Colonic mucosa (tissue), 4 donors: ENCODE measurements around the gene GSTK1. TPM values are rescaled to one million over a fixed set of nuclear protein-coding genes. Genes with fewer than 3 reads are reported as not detected.

Experiments
- DNase-seq: peaks from one replicate; pipeline ENCODE4 v3.0.0-alpha.2; 2020
- H3K27ac ChIP-seq: fragments of 200-600 bp; one replicate; pipeline ENCODE4 v1.8.0; 2021
- H3K27me3 ChIP-seq: fragments of 200-600 bp; one replicate; pipeline ENCODE4 v1.8.0; 2021
- H3K36me3 ChIP-seq: fragments of 200-600 bp; one replicate; pipeline ENCODE4 v1.8.0; 2021
- H3K4me1 ChIP-seq: fragments of 200-600 bp; one replicate; pipeline ENCODE4 v1.8.0; 2021; ENCODE audit warnings: mild to moderate bottlenecking
- H3K4me3 ChIP-seq: fragments of 200-600 bp; one replicate; pipeline ENCODE4 v1.8.0; 2021
- H3K9ac ChIP-seq, 2 donors: one replicate each; pipeline ENCODE4 v1.7.0; 2013; ENCODE audit warnings: control low read depth in 2 of 2, low read depth in 2 of 2, low read length in 2 of 2
- H3K9me3 ChIP-seq: fragments of 200-600 bp; one replicate; pipeline ENCODE4 v1.8.0; 2021
- CTCF ChIP-seq: fragments of 200-600 bp; IDR thresholded peaks from one replicate; pipeline ENCODE4 v1.8.0; 2022; ENCODE audit warnings: antibody characterized with exemption, mild to moderate bottlenecking
- intact Hi-C: fragments of 100-400 bp; cut with DNase I; formaldehyde crosslinking; loops from one replicate; pipeline ENCODE4 v1.14.1; 2022
- total RNA-seq, 2 donors: library from RNA; stranded (reverse); fragmentation: NEBNext Ultra II Directional in 1 of 2; extraction: Animal tissue kit (Norgen Biotek cat#: 25700) in 1 of 2; gene quantifications; one replicate each; pipeline ENCODE4 v1.2.1, GENCODE V29; 2021
- donor health status: healthy.
- donor health status: DM: no; HTN: no; CAD: no.
- donor health status: DM: no; HTN: no; CAD: no.

GSTK1 gene
- total RNA-seq, 2 donors from 2014 or later, result 210 to 272 TPM

- Histone ChIP-seq H3K36me3 (no peaks in the 10 kb centered on the region), H3K9me3 (no peaks in the 10 kb centered on the region), H3K4me3 (no peak overlapping the region), H3K27me3 (no peaks in the 10 kb centered on the region), H3K4me1 (peaks cover 11% of the 10 kb centered on the region), H3K27ac (peak overlapping the region; percentile 64), H3K9ac (peak overlapping the region in 1 of 2 donors; percentile 64)
- no peak for DNase-seq
- intact Hi-C loops, result loop anchor here (5.0 kb wide), 1 partner anchor 173 kb away; no protein-coding TSS in a partner anchor
- no peak for TF ChIP-seq CTCF
Measured at GRCh38 chr7:143244321-143244720, 18.9 kb upstream of the GSTK1 start.

GRCh38 chr7:143245123-143245522 lies 18.1 kb upstream of the GSTK1 start:
- Histone ChIP-seq H3K9ac (no peak overlapping the region), H3K27me3 (no peaks in the 10 kb centered on the region), H3K27ac (peak overlapping the region; percentile 55), H3K36me3 (no peaks in the 10 kb centered on the region), H3K4me3 (no peak overlapping the region), H3K4me1 (peaks cover 11% of the 10 kb centered on the region), H3K9me3 (no peaks in the 10 kb centered on the region)
- no peak for DNase-seq
- intact Hi-C loops, result no loop called here
- no peak for TF ChIP-seq CTCF

DNA sequence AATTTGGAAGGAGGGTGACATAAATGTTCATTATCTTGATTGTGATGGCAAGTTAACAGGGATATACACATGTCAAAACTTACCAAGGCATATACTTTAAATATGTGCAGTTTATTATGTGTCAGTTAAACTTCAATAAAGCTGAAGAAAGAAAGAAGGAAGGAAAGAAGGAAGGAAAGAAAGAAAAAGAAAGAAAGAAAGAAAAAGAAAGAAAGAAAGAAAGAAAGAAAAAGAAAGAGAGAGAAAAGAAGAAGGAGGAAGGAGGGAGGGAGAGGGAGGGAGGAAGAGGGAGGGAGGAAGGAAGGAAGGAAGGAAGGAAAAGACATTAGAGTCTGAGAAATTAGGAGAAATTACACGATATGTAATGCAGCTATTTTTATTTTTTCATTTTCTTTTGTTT lies 15.9 kb upstream of the GSTK1 start:
- DNase-seq, result no peak
- Histone ChIP-seq H3K36me3 (no peaks in the 10 kb centered on the region), H3K4me1 (peaks cover 11% of the 10 kb centered on the region), H3K27ac (no peak overlapping the region), H3K27me3 (no peaks in the 10 kb centered on the region), H3K9ac (no peak overlapping the region), H3K9me3 (no peaks in the 10 kb centered on the region), H3K4me3 (no peak overlapping the region)
- intact Hi-C loops, result no loop called here
- no peak for TF ChIP-seq CTCF

- H3K4me3 ChIP-seq, result no peak overlapping the region
- no peak overlapping the region for H3K27ac ChIP-seq
- H3K36me3 ChIP-seq, result no peaks in the 10 kb centered on the region
- no peaks in the 10 kb centered on the region for H3K9me3 ChIP-seq
- intact Hi-C loops, result no loop called here
- H3K27me3 ChIP-seq, result no peaks in the 10 kb centered on the region
- TF ChIP-seq CTCF, result no peak
- peak; percentile 59 for DNase-seq
- H3K9ac ChIP-seq, result no peak overlapping the region
- peaks cover 11% of the 10 kb centered on the region for H3K4me1 ChIP-seq
Measured at GRCh38 chr7:143248761-143249354, 14.4 kb upstream of the GSTK1 start.

DNA sequence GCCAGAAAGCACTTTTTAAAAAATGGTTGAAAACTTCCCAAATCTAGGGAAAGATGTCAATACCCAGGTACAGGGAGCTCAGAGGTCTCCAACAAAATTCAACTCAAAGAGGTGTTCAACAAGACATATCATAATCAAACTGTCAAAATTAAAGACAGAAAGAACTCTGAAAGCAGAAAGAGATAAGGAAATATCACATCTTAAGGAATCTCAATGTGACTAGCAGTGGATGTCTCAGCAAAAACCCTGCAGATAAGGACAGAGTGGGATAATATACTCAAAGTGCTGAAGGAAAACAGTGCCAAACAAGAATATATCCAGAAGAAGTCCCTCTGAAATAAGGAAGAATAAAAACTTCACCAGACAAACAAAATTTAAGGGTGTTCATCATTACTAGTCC lies 13.0 kb upstream of the GSTK1 start:
- Histone ChIP-seq H3K9me3 (no peaks in the 10 kb centered on the region), H3K27ac (no peak overlapping the region), H3K36me3 (no peaks in the 10 kb centered on the region), H3K9ac (no peak overlapping the region), H3K4me1 (peaks cover 4% of the 10 kb centered on the region), H3K4me3 (no peak overlapping the region), H3K27me3 (no peaks in the 10 kb centered on the region)
- DNase-seq, result no peak
- intact Hi-C loops, result no loop called here
- no peak for TF ChIP-seq CTCF
